Coronary artery (tissue), 2 donors: Measurements from ENCODE around the gene GIMAP4.
A peak's percentile ranks its signal among the peaks of the same experiment; 100 is the strongest.
"Not testable (repeated sequence)": the region's sequence is repeated elsewhere in the genome, so short reads cannot be mapped to it uniquely, and the experiment has no call there.

ENCODE experiments used
- DNase-seq: peaks from one replicate; pipeline ENCODE4 v3.0.0-alpha.2; 2017; ENCODE audit warnings: low spot score
- H3K27ac ChIP-seq, 2 donors: fragments of 200-600 bp; sonication (generic); one replicate each; pipeline ENCODE4 v1.5.1; 2016 to 2019
- H3K4me3 ChIP-seq: fragments of 200-600 bp; sonication (generic); 2 replicates; pipeline ENCODE4 v1.5.1; 2016; ENCODE audit warnings: mild to moderate bottlenecking, moderate library complexity
- TF ChIP-seq, protein P1 (sequence below): fragments of 200-600 bp; sonication (generic); IDR thresholded peaks from one replicate; pipeline ENCODE4 v1.5.1; 2019; ENCODE audit warnings: antibody characterized with exemption

Gene GIMAP4

DNA sequence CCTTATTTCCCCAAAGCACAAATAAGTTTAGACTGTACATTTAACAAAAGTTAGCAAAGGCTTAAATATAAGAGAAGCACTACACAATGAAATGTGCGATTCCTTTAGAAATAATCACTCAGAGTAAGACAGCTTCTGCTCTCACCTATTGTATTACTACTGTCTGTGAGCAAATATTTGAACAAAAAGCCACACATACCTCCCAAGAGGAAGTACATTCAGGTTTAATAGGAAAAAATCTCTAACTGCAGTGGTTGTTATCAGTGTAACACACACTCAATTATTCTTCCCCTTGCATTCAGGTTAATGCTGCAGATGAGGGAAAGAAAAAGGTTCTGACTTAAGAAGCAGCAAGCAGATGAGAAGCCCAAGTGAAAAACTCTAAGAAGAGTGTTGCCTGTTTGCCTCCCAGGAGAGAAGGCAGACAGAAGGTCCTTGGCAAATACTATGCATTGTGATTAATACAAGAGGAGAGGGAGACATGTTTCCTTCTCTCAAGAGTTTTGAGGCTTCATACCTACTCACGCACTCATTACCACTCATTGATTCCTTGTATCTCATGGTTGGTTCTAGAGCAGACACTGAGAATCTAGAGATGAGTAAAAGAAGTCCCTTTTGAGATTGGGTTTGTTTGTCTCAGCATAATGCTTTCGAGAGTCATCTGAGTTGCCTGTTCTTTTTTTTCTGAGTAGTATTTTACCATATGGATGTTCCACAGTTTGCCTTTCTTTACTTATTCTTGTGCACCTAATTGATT, 13.6 kb downstream of the GIMAP4 start:
- no peak for DNase-seq
- TF ChIP-seq, protein P1, sequence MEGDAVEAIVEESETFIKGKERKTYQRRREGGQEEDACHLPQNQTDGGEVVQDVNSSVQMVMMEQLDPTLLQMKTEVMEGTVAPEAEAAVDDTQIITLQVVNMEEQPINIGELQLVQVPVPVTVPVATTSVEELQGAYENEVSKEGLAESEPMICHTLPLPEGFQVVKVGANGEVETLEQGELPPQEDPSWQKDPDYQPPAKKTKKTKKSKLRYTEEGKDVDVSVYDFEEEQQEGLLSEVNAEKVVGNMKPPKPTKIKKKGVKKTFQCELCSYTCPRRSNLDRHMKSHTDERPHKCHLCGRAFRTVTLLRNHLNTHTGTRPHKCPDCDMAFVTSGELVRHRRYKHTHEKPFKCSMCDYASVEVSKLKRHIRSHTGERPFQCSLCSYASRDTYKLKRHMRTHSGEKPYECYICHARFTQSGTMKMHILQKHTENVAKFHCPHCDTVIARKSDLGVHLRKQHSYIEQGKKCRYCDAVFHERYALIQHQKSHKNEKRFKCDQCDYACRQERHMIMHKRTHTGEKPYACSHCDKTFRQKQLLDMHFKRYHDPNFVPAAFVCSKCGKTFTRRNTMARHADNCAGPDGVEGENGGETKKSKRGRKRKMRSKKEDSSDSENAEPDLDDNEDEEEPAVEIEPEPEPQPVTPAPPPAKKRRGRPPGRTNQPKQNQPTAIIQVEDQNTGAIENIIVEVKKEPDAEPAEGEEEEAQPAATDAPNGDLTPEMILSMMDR = no peak
- H3K4me3 ChIP-seq = no peak overlapping the region
- H3K27ac ChIP-seq = no peak overlapping the region

DNA sequence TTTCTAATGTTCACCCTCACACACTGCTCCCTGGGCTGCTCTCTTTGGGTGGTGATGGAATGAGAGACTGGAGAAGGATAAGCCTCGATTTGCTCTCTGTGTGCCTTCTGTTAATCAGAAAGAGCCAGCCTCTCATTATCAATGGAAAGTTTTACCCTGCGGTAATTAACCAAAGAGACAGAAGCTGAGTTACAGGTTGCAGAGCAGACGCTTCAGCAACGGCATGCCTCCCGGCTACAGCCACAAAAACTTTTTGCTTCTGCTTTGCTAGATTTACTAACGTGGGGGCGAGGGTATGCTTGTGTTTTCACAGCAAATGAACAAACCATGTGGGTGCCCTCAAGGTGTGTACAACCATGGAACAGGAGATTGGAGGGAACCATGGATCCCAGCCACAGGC, 18.0 kb downstream of the GIMAP4 start:
- H3K27ac ChIP-seq = peak overlapping the region in 1 of 2 donors; percentile 22
- H3K4me3 ChIP-seq = no peak overlapping the region
- TF ChIP-seq, protein P1 = no peak
- DNase-seq = no peak

DNA sequence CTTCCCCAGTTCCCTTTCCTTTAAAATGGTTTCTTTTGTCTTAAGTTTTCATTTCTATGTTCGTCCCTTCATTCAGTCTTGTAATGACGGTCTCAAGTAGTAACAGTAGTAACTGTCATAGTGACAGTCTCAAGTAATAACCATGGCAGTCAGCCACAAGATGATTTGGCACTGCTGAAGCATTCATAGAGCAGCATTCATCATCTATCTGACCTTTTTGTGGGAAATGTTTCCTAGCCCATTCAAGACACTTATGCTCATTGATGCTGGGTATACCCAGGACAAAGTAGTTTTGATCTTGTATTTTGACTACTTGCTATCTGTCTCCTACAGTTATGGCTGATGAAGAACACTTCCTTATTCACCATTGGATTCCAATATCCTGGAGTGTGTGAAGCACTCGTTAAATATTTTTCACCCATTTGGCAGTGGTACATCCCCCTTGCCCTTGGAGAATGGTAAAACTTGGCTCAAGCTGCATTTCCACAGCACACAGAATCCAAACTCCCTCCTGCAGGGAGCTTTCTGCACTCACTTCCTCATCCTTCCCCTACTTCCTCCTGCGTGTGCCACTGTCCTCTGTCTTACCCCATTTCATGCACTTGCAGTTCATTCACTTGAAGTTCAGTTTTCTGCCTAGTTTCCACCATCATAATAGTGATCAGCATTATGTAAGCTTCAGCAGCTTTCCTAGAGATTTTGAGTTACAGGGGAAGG, 19.0 kb downstream of the GIMAP4 start:
- TF ChIP-seq, protein P1 = no peak
- Histone ChIP-seq H3K4me3 (no peak overlapping the region), H3K27ac (peak overlapping the region in 1 of 2 donors; percentile 73)
- no peak for DNase-seq

DNA sequence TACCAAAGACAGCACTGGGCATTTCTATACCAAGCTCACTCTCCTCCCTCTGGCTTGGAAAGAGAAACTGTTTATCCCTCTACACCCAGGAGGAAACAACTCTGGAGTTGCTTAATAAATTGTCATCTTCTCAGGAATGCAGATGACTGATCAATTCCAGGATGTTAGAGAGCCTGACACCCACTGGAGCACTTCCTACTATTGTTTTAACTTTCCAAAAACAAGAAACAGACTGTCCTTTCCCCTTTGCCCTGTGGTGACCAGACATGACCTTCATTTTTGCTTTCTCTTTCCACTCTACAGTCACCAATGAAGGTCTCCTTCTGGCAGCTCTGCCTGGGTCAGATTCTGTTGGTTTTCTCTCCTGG, 19.6 kb downstream of the GIMAP4 start:
- no peak for DNase-seq
- no peak overlapping the region for H3K4me3 ChIP-seq
- TF ChIP-seq, protein P1 = no peak
- peak overlapping the region in 1 of 2 donors; percentile 73 for H3K27ac ChIP-seq

DNA sequence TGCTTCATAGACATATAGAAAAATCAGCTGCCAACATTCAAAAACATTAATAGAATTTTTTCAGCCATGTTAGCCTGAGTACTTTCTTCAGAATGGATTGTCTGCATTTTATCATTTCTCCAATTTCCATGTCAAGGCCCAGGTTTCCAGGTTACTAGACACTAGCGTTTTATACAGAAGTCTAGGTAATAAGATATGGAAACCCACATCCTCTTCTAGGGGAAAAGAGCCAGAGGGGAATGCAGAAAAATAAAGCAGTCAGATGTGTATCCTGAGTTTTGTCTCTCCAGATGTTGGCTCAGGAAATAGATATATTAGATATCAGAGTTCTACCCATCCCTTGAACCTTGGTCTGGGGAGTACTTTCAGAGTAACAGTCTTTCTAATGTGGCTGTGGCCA, 20.4 kb downstream of the GIMAP4 start:
- Histone ChIP-seq H3K4me3 (no peak overlapping the region), H3K27ac (peak overlapping the region in 1 of 2 donors; percentile 73)
- no peak for DNase-seq
- TF ChIP-seq, protein P1 = no peak

DNA sequence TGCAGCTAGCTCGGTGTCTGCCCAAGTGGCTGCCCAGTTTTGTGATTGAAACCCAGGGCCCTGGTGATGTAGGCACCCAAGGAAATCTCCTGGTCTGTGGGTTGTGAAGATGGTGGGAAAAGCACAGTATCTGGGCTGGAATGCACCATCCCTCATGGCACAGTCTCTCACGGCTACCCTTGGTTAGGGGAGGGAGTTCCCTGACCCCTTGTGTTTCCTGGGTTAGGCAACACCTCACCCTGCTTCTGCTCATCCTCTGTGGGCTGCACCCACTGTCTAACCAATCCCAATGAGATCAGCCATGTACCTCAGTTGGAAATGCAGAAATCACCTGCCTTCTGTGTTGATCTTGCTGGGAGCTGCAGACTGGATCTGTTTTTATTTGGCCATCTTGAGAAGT, 27.6 kb downstream of the GIMAP4 start:
- TF ChIP-seq, protein P1 = no peak
- no peak overlapping the region for H3K4me3 ChIP-seq
- H3K27ac ChIP-seq = no peak overlapping the region
- DNase-seq = no peak

DNA sequence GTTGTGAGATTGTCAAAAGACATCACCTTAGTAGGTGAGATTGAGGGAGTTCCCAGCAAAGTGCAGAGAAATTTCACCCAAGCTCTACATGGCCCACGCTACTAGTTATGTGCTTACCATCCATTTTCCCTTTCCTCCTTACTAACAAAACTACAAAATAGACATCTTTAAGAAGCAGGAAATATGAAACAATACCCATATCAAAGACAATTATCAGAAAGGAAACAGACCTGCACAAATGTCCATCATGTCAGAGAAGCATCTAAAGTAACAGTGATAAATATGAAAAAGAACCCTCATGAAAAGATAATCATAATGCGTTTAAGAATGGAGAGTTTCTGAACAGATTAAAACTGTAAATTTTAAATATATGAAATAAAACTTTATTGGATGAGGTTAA, 28.2 kb downstream of the GIMAP4 start:
- TF ChIP-seq, protein P1 = no peak
- no peak for DNase-seq
- no peak overlapping the region for H3K27ac ChIP-seq

DNA sequence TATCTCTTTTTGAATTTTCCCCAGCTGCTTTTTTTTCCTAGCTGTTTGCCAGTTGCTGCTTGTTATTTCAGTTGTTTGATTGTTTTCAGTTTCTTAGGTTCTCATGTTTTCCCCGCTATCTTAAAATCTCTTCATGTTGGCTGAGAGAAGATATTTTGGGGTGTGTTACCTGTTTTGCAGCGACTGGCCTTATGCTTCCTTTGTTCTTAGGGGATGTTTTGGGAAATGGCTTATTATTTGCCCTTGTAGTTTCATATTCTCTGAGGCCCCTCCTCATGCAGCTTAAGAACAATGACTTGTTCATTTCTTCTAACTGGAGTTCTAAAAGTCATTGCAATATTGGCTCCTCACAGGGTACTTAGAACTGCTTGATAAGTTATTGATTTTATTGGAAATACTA, 36.4 kb downstream of the GIMAP4 start:
- not testable (repeated sequence) for DNase-seq, H3K4me3 ChIP-seq, H3K27ac ChIP-seq

More for the DNA sequence above, 28.2 kb downstream of the GIMAP4 start:
- H3K4me3 ChIP-seq = no peak overlapping the region
